ENCODE measurements around the gene GRM4.

DNA sequence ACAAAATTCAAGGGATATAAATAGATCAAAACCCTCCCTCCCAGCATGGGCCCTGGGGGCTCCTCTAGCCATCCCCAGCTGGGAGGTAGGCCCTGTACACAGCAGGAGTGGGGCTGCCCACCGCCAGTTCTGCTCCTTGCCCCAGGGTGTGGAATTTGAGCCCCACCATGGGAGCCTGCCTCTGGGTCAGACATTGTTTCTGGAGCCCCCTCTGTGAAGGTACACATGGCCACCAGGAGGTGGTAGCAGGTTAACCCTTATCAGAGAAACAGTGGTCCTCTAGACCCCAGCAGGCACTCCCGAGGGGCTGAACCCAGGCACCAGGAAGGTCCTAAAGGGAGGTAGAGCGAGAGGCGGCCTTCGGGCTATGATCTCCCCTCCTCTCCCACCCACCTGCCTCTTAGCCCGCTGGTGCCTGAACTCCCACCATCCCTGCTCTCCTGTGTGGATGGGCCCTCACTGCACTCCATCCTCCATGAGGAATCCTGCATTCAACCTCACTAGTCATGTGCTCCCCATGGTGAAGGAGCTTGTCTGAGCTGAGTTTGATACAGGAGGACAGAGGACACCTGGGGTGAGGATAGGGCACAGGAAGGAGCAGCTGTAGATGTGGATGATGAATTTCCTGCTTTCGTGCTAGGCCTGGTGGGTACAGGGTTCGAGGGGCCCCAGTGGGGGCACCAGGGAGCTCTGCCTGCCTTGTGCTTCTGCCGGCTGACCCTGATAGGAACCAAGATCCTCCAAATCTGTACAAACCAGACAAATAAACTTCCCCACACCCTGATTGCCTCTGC is 114.9 kb downstream of the GRM4 start:
- TF ChIP-seq, protein P1, sequence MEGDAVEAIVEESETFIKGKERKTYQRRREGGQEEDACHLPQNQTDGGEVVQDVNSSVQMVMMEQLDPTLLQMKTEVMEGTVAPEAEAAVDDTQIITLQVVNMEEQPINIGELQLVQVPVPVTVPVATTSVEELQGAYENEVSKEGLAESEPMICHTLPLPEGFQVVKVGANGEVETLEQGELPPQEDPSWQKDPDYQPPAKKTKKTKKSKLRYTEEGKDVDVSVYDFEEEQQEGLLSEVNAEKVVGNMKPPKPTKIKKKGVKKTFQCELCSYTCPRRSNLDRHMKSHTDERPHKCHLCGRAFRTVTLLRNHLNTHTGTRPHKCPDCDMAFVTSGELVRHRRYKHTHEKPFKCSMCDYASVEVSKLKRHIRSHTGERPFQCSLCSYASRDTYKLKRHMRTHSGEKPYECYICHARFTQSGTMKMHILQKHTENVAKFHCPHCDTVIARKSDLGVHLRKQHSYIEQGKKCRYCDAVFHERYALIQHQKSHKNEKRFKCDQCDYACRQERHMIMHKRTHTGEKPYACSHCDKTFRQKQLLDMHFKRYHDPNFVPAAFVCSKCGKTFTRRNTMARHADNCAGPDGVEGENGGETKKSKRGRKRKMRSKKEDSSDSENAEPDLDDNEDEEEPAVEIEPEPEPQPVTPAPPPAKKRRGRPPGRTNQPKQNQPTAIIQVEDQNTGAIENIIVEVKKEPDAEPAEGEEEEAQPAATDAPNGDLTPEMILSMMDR (IDR thresholded peaks at IDR 0.05; ENCODE audit: insufficient read depth, low read length, poor library complexity, severe bottlenecking) = no peak
- no peak for TF ChIP-seq EZH2phosphoT487 (conservative IDR thresholded peaks at IDR 0.05; ENCODE audit: low read length)

Measured in SU-DHL-6 (cell line).